CD14-positive monocyte (primary cell): ENCODE data around the gene MGLL. TPM values are rescaled to one million over a fixed set of nuclear protein-coding genes. Genes with fewer than 3 reads are reported as not detected.
A peak's percentile ranks its signal among the peaks of the same experiment; 100 is the strongest.

Experiments
- DNase-seq, 3 donors: peaks; one replicate each; pipeline ENCODE4 v3.0.0-alpha.2; 2011 to 2022
- H2AFZ ChIP-seq: 2 replicates; pipeline ENCODE4 v1.6.0; 2012; ENCODE audit warnings: mild to moderate bottlenecking, low read depth, low read length, inconsistent platforms; ENCODE audit not compliant: insufficient read depth, poor library complexity, severe bottlenecking
- H3K27ac ChIP-seq, 2 donors: 1 replicate in 1 of 2; 2 replicates in 1 of 2; pipeline ENCODE4 v1.5.1; 2012 to 2013; ENCODE audit warnings: low read length in 2 of 2, control low read depth in 1 of 2, inconsistent platforms in 1 of 2, low read depth in 1 of 2, mild to moderate bottlenecking in 1 of 2
- H3K27me3 ChIP-seq, 2 donors: one replicate each; pipeline versions ENCODE4 v1.6.0 to v1.6.1; 2011 to 2013; ENCODE audit warnings: low read length in 2 of 2; ENCODE audit not compliant: control insufficient read depth in 2 of 2, insufficient read depth in 2 of 2
- H3K36me3 ChIP-seq, 2 donors: replicated peaks in 1 of 2; 1 replicate in 1 of 2; 2 replicates in 1 of 2; pipeline versions ENCODE4 v1.5.1 to v1.6.1; 2012 to 2013; ENCODE audit warnings: low read length in 2 of 2, control low read depth in 1 of 2, inconsistent platforms in 1 of 2, mild to moderate bottlenecking in 1 of 2; ENCODE audit not compliant: insufficient read depth in 2 of 2, control insufficient read depth in 1 of 2
- H3K4me1 ChIP-seq, 2 donors: 1 replicate in 1 of 2; 2 replicates in 1 of 2; pipeline versions ENCODE4 v1.5.1 to v1.6.1; 2012 to 2013; ENCODE audit warnings: low read length in 2 of 2, control low read depth in 1 of 2, inconsistent platforms in 1 of 2, mild to moderate bottlenecking in 1 of 2, moderate library complexity in 1 of 2; ENCODE audit not compliant: insufficient read depth in 2 of 2, control insufficient read depth in 1 of 2
- H3K4me2 ChIP-seq: replicated peaks from 2 replicates; pipeline ENCODE3; 2012; ENCODE audit warnings: low read length, moderate library complexity, mild to moderate bottlenecking; ENCODE audit not compliant: poor library complexity, severe bottlenecking; ENCODE audit errors: extremely low read depth
- H3K4me3 ChIP-seq, 3 experiments: fragments of 200-600 bp in 1 of 3; sonication (generic) in 1 of 3; replicated peaks in 1 of 3; 1 replicate in 2 of 3; 2 replicates in 1 of 3; pipeline ENCODE4 v1.5.1; 2011 to 2013; ENCODE audit warnings: low read length in 3 of 3, mild to moderate bottlenecking in 3 of 3, control low read depth in 2 of 3, low read depth in 2 of 3, inconsistent platforms in 1 of 3, moderate library complexity in 1 of 3
- H3K79me2 ChIP-seq: 2 replicates; pipeline ENCODE4 v1.6.0; 2012; ENCODE audit warnings: mild to moderate bottlenecking, control low read depth, inconsistent platforms, low read length, moderate library complexity; ENCODE audit not compliant: insufficient read depth
- H3K9ac ChIP-seq: 2 replicates; pipeline ENCODE4 v1.6.0; 2017; ENCODE audit warnings: low read length, mild to moderate bottlenecking; ENCODE audit not compliant: insufficient read depth, poor library complexity, severe bottlenecking
- H3K9me3 ChIP-seq, 2 donors: replicated peaks in 1 of 2; 1 replicate in 1 of 2; 2 replicates in 1 of 2; pipeline versions ENCODE4 v1.5.1 to v1.6.1; 2012 to 2013; ENCODE audit warnings: low read length in 2 of 2, control low read depth in 1 of 2; ENCODE audit not compliant: control insufficient read depth in 1 of 2, insufficient read depth in 1 of 2
- H4K20me1 ChIP-seq: 2 replicates; pipeline ENCODE4 v1.6.0; 2012; ENCODE audit warnings: mild to moderate bottlenecking, low read length, control low read depth, moderate library complexity; ENCODE audit not compliant: insufficient read depth
- H3K27ac Mint-ChIP-seq, 7 donors: one replicate each; pipeline ENCODE4 v1.8.0; 2020; ENCODE audit warnings: mild to moderate bottlenecking in 7 of 7, mixed read lengths in 7 of 7, moderate library complexity in 6 of 7, inconsistent platforms in 2 of 7
- H3K27me3 Mint-ChIP-seq, 3 donors: one replicate each; pipeline ENCODE4 v1.8.0; 2021 to 2022; ENCODE audit warnings: low read depth in 3 of 3, mild to moderate bottlenecking in 3 of 3, mixed read lengths in 3 of 3, moderate library complexity in 3 of 3, inconsistent platforms in 1 of 3
- H3K36me3 Mint-ChIP-seq, 2 donors: one replicate each; pipeline ENCODE4 v1.8.0; 2020; ENCODE audit warnings: mixed read lengths in 2 of 2, inconsistent platforms in 1 of 2, mild to moderate bottlenecking in 1 of 2
- H3K4me1 Mint-ChIP-seq: one replicate; pipeline ENCODE4 v1.8.0; 2020; ENCODE audit warnings: mild to moderate bottlenecking, mixed read lengths
- H3K4me3 Mint-ChIP-seq, 2 donors: one replicate each; pipeline ENCODE4 v1.8.0; 2020; ENCODE audit warnings: mild to moderate bottlenecking in 2 of 2, mixed read lengths in 2 of 2, moderate library complexity in 1 of 2
- H3K9me3 Mint-ChIP-seq, 7 donors: one replicate each; pipeline ENCODE4 v1.8.0; 2020 to 2022; ENCODE audit warnings: mixed read lengths in 7 of 7, mild to moderate bottlenecking in 6 of 7, moderate library complexity in 6 of 7, inconsistent platforms in 2 of 7
- WGBS: methylation state at CpG from one replicate; pipeline ENCODE4 v1.1.5; 2013; ENCODE audit warnings: missing lambda C conversion rate; ENCODE audit not compliant: insufficient coverage; 5-methylcytosine and 5-hydroxymethylcytosine counted together
- intact Hi-C, 2 donors: fragments of 100-400 bp; cut with micrococcal nuclease; formaldehyde crosslinking; loops; one replicate each; pipeline versions ENCODE4 v1.15.0 to v1.15.1; 2023
- polyA plus RNA-seq, 3 donors: library from polyadenylated mRNA; depleted of rRNA in 1 of 3; unstranded in 2 of 3; stranded (reverse) in 1 of 3; fragments of 300-500 nt in 2 of 3; fragments of >200 nt in 1 of 3; fragmentation: Illumina TruSeq in 2 of 3; gene quantifications; 1 replicate in 2 of 3; 2 replicates in 1 of 3; pipeline ENCODE4 v1.2.3, GENCODE V29; 2012 to 2021
- TF ChIP-seq, protein P1 (sequence below): fragments of 200-600 bp; IDR thresholded peaks from one replicate; pipeline ENCODE4 v1.8.0; 2022; ENCODE audit warnings: antibody characterized with exemption, mild to moderate bottlenecking

The MGLL gene
- polyA plus RNA-seq, 3 donors: 4.4 to 10.0 (median 6.4) TPM

- Histone ChIP-seq H4K20me1 (no peaks in the 10 kb centered on the region), H3K79me2 (no peaks in the 10 kb centered on the region), H3K9ac (no peak overlapping the region), H3K4me3 (no peak overlapping the region), H2AFZ (peak overlapping the region; percentile 3), H3K4me2 (no peak overlapping the region), H3K27ac (no peak overlapping the region), H3K36me3 (no peaks in the 10 kb centered on the region), H3K4me1 (peaks cover 6 to 10% of the 10 kb centered on the region in 2 donors), H3K27me3 (no peaks in the 10 kb centered on the region), H3K9me3 (no peaks in the 10 kb centered on the region)
- no peak for DNase-seq
- TF ChIP-seq, protein P1, sequence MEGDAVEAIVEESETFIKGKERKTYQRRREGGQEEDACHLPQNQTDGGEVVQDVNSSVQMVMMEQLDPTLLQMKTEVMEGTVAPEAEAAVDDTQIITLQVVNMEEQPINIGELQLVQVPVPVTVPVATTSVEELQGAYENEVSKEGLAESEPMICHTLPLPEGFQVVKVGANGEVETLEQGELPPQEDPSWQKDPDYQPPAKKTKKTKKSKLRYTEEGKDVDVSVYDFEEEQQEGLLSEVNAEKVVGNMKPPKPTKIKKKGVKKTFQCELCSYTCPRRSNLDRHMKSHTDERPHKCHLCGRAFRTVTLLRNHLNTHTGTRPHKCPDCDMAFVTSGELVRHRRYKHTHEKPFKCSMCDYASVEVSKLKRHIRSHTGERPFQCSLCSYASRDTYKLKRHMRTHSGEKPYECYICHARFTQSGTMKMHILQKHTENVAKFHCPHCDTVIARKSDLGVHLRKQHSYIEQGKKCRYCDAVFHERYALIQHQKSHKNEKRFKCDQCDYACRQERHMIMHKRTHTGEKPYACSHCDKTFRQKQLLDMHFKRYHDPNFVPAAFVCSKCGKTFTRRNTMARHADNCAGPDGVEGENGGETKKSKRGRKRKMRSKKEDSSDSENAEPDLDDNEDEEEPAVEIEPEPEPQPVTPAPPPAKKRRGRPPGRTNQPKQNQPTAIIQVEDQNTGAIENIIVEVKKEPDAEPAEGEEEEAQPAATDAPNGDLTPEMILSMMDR: no peak
- H3K27me3 Mint-ChIP-seq: peaks cover 0 to 7% (median 0%) of the 10 kb centered on the region in 3 donors
- 64% methylated on average over 17 of the region's 19 CpGs for WGBS
- peaks cover 22% of the 10 kb centered on the region for H3K4me1 Mint-ChIP-seq
- no peaks in the 10 kb centered on the region for H3K9me3 Mint-ChIP-seq
- H3K4me3 Mint-ChIP-seq: no peak overlapping the region
- peak overlapping the region in 1 of 7 donors; percentile 2 for H3K27ac Mint-ChIP-seq
- H3K36me3 Mint-ChIP-seq: no peaks in the 10 kb centered on the region
- intact Hi-C loops: no loop called here
These were observed 35.8 kb downstream of the MGLL start for GRCh38 chr3:127786353-127787070.

DNA sequence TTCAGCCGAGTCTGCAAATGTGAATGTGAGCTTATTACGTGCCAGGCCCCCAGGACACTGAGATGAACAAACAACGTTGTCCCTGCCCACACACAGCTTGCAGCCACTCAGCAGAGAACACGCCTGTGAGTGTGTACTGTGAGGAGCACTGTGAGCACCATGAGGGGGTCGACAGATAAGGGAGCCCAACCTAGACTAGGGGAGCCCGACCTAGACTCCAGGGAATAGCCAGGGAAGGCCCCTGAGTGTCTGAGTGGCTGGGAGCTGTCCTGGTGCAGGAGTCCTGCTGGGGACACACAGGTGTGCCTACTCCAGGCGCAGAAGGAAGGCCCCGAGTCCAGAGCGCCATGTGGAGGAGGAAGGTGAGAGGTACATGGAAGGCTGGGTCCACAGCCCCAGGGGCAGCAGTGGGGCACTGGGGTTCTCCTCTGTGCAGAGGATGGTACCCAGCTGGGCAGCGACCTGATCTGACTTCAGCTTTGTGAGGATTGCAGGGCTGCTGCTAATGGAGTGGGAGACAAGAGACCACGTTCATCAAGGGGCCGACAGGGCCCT lies 36.5 kb downstream of the MGLL start:
- H3K4me1 Mint-ChIP-seq: peaks cover 22% of the 10 kb centered on the region
- H3K27ac Mint-ChIP-seq: peak overlapping the region in 1 of 7 donors; percentile 19
- TF ChIP-seq, protein P1: no peak
- H3K4me1 ChIP-seq: peaks cover 7 to 11% of the 10 kb centered on the region in 2 donors
- H3K79me2 ChIP-seq: no peaks in the 10 kb centered on the region
- intact Hi-C loops: no loop called here
- no peaks in the 10 kb centered on the region for H3K9me3 ChIP-seq
- H3K27ac ChIP-seq: no peak overlapping the region
- no peaks in the 10 kb centered on the region for H3K36me3 Mint-ChIP-seq
- no peak for DNase-seq
- H3K27me3 ChIP-seq: no peaks in the 10 kb centered on the region
- no peaks in the 10 kb centered on the region for H3K9me3 Mint-ChIP-seq
- no peak overlapping the region for H3K9ac ChIP-seq
- no peak overlapping the region for H3K4me2 ChIP-seq
- no peak overlapping the region for H3K4me3 ChIP-seq
- no peaks in the 10 kb centered on the region for H3K36me3 ChIP-seq
- H2AFZ ChIP-seq: peak overlapping the region; percentile 3
- H3K4me3 Mint-ChIP-seq: no peak overlapping the region
- 75% methylated on average over 9 of the region's 12 CpGs for WGBS
- H3K27me3 Mint-ChIP-seq: peaks cover 0 to 7% (median 0%) of the 10 kb centered on the region in 3 donors
- no peaks in the 10 kb centered on the region for H4K20me1 ChIP-seq
